Activated CD4-positive, alpha-beta T cell treated with anti-CD3 and anti-CD28 coated beads, Interleukin-2, amount 50 U/mL, for 4 hours (primary cell): ENCODE measurements around the gene BEAN1.
A peak's percentile ranks its signal among the peaks of the same experiment; 100 is the strongest.

Experiments used
- DNase-seq, 2 experiments: peaks; one replicate each; pipeline ENCODE4 v3.0.0-alpha.2; 2020

The BEAN1 gene

GRCh38 chr16:66395806-66396555, 31.1 kb upstream of the BEAN1 start:
- no peak for DNase-seq

DNA sequence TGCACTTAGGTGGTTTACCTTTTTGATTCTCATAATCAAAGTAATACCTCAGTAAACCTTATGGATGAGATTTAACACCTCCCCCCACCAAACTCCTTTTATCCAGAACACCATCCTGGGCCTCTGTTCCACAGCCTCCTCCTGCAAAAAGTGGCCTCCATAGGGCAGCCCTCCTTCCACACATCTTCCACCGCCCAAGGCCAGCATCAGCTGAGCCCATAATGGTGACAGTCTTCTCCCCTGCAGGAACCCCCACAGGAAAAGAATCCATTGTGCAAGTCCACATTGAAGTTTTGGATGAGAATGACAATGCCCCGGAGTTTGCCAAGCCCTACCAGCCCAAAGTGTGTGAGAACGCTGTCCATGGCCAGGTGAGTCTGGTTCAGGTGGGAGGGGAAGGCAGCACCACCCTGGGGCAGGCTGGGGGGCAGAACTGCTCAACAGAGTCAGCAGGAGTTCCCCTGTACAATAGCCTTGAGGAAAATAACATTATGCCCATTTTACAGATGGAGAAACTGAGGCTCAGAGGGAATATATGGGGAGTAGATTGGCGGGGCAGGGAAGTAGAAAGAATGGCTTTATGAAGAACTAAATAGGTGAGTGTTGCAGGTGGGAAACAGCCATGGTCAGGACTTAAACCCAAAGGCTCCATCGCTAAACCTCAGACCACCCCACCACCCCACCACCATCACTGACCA, 29.2 kb upstream of the BEAN1 start:
- no peak for DNase-seq

DNA sequence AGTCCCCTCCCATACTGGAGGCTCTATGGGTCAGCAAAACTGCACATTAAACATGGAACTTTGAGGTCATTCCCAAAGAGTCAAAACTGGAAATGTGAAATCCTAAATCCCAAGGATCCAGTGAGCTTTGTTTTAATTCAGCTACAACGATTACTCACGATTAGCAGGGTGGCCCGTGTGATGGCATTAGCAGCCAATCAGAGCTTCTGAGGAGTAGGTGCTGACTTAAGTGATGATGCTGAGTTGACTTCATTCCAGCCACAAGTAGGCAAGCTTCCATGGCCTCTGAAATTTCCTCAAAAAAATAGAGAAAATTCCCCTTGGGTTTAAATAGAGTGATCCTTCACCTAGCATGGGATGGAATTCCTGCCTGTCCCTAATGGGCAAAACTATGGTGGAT, 28.1 kb upstream of the BEAN1 start:
- no peak for DNase-seq

DNA sequence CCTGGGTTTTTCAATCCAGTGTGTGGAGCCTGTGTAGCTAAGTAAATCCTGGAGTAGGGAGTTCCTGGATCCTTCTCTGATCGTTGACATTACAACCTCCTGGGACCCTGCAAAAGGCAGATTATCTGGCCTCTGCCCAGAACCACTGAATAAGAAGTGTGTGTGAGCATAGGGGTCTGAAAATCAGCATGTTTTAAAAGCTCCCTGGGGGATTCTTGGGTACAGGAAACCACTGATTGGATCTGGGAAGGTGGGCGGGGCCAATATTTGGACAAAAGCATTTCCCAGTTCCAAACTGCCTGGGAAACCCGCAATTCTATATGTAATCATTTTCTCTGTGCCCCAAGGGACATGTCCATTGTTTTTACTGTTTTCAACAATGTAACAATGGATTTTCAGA, 27.2 kb upstream of the BEAN1 start:
- DNase-seq, result no peak

- DNase-seq, result no peak
Observed at GRCh38 chr16:66400503-66401380, 26.4 kb upstream of the BEAN1 start.

GRCh38 chr16:66401610-66402009, 25.5 kb upstream of the BEAN1 start:
- no peak for DNase-seq

GRCh38 chr16:66402166-66402565, 24.9 kb upstream of the BEAN1 start:
- no peak for DNase-seq

DNA sequence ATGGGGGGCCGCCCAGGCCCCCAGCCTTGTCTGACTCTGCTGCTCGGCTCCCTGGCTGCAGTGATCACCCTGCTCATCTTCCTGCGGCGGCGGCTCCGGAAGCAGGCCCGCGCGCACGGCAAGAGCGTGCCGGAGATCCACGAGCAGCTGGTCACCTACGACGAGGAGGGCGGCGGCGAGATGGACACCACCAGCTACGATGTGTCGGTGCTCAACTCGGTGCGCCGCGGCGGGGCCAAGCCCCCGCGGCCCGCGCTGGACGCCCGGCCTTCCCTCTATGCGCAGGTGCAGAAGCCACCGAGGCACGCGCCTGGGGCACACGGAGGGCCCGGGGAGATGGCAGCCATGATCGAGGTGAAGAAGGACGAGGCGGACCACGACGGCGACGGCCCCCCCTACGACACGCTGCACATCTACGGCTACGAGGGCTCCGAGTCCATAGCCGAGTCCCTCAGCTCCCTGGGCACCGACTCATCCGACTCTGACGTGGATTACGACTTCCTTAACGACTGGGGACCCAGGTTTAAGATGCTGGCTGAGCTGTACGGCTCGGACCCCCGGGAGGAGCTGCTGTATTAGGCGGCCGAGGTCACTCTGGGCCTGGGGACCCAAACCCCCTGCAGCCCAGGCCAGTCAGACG, 24.4 kb upstream of the BEAN1 start:
- no peak for DNase-seq

- DNase-seq, result no peak
Observed at GRCh38 chr16:66403531-66404145, 23.5 kb upstream of the BEAN1 start.

- DNase-seq, result no peak
Observed at GRCh38 chr16:66405057-66405783, 21.9 kb upstream of the BEAN1 start.

GRCh38 chr16:66406534-66407221, 20.4 kb upstream of the BEAN1 start:
- DNase-seq, result peak; percentile 85 to 90

- DNase-seq, result no peak
Observed at GRCh38 chr16:66408163-66409048, 18.7 kb upstream of the BEAN1 start.

DNA sequence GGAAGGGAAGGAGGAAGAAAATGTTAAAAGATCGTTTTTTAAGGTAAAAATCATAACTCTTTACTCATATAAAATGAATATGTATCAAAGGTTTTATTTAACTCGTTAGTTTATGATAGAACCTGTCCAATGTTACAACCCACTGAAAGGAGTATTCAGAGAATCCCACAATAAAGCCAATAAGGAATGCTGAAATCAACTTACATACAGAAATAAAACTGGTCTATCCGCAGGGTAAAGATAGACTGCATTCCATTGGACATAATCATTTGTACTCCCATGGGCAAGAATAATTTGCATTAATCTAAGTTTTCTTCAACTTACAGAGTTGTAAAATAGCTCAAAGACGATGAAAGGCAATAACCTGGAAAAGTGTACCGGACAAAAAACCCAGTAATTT, 17.9 kb upstream of the BEAN1 start:
- no peak for DNase-seq

DNA sequence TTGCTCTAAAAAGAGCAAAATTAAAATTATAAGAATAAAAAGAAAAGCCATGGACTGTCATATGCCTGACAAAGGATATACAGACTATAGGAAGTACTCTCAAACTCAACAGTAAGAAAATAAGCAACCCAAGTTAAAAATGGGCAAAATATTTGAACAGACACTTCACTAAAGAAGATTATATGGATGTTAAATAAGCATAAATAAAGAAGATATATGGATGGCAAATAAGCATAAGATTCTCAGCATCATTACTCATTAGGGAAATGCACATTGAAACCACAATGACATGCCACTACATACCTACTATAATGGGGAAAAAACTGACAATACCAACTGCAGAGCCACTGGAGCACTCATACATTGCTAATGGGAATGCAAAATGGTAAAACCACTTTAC, 14.9 kb upstream of the BEAN1 start:
- no peak for DNase-seq

DNA sequence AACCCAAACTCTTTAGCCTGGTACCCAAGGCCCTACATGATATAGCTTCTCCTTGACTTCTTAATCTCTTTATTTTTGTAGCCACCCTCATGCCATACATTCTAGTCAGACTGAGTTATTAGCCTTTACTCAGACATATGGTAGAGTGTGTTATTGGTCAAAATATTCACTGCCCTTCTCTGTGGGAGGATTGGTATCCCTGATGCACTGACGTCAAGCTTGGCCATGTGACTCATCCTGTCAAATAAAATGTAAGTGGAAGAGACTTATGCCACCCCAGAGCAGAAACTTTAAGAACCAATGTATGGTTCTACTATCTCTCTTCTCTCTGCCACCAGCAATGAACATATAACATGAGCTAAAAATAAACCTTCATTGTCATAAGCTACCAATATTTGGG, 12.2 kb upstream of the BEAN1 start:
- no peak for DNase-seq

DNA sequence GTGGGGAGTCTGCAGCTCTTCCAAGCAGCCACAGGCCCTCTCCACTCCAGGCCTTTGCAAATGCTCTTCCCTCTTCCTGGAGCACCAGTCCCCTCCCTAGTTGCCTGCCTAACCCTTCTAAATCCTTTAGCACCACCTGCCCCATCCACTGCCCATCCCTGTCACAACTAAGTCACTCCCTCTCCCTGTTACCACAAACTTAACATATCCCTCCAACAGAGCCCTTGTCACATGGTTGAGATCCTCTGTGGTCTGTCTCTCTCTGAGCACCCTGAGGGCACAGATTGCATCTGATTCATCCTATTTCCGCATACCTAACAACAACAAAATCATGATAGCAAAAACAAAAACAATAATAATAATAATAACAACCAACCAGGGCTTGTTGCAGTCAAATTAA, 11.0 kb upstream of the BEAN1 start:
- DNase-seq, result no peak

DNA sequence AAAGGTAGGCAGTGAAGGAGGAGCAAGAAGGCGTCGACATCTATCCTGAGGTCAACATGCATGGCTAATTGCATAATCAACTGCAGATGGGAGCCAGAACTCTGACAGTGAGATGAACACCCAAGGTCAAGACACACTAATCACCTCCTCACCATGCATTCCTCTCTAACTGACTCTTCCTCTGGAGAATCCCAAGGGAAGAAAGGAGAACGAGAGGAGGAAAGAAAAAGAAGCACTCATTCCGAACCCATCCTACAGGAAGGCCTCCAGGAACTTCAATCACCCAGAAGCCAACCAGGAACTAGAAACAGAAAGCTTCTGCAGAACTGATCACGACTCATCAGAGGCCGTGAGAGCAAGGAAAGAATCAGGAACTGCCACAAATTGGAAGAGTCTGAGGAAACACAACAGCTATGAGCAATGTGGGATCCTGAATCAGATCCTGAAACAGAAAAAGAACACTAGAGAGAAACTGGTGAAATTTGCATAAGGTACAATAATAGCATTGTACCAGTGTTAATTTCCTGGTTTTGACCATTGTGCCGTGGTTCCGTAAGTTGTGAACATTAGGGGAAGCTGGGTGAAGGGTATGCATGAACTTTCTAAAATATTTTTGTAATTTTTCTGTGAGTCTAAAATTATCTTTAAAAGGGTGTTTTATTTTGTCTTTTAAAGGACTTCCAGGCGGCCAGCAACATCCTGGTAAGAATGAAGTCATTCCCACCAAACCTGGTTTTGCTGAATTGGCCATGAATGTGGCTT, 10.0 kb upstream of the BEAN1 start:
- DNase-seq, result no peak

GRCh38 chr16:66418165-66418962, 8.7 kb upstream of the BEAN1 start:
- DNase-seq, result no peak

DNA sequence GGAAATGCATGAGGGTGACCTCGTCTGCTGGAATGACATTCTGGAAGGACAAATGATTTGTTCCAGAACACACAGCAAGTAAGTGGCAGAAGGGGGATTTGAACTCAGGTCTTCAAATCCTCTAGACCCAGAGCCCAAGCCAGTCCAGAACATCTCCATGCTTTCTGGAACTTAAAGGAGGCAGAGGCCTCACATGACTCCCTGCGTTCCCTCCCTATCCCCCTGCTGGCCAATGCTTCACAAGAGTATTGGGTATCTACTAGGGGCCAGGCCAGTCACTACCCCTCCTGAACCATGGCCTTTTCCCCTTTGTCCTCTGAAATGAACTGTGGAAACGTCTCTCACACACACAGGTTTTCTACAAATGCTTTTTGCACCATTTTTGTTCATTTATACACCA, 7.6 kb upstream of the BEAN1 start:
- no peak for DNase-seq
